Thoracic aorta (tissue), 2 donors: ENCODE results near the gene CCDC117. TPM values are rescaled to one million over a fixed set of nuclear protein-coding genes. Genes with fewer than 3 reads are reported as not detected.

ENCODE experiments used
- total RNA-seq, 2 donors: library from RNA; depleted of rRNA; stranded (reverse); fragments of >200 nt; gene quantifications; one replicate each; pipeline versions ENCODE4 v1.1.0 to v1.2.3, GENCODE V29; 2016

Gene CCDC117
- total RNA-seq, 2 donors from 2014 or later, result 15.2 to 18.4 TPM

Other genes with a start within 250 kb of the CCDC117 start
- 100 to 1,000 TPM in 1 of 2 donors, 10 to 100 TPM in 1; 94.2 to 170 TPM for gene TTC28, start 92.9 kb upstream of the CCDC117 start, total RNA-seq
- 1 to 10 TPM; 7.9 to 8.3 TPM for gene CHEK2, start 30.9 kb upstream of the CCDC117 start, total RNA-seq
- 10 to 100 TPM in 1 of 2 donors, 1 to 10 TPM in 1; 9.3 to 11.9 TPM for gene HSCB, start 30.7 kb upstream of the CCDC117 start, total RNA-seq
- gene XBP1, start 27.9 kb downstream of the CCDC117 start, total RNA-seq, result 100 to 1,000 TPM; 176 to 282 TPM
- 10 to 100 TPM; 17.2 to 23.1 TPM for gene ZNRF3, start 110.9 kb downstream of the CCDC117 start, total RNA-seq